SIG-M5 (cell line): ENCODE measurements around the gene KBTBD4.
"Not testable (repeated sequence)": the region's sequence is repeated elsewhere in the genome, so short reads cannot be mapped to it uniquely, and the experiment has no call there.

ENCODE experiments used
- DNase-seq: peaks from one replicate; lab custom pipeline; 2025; lab: John Stamatoyannopoulos, UW

The KBTBD4 gene

DNA sequence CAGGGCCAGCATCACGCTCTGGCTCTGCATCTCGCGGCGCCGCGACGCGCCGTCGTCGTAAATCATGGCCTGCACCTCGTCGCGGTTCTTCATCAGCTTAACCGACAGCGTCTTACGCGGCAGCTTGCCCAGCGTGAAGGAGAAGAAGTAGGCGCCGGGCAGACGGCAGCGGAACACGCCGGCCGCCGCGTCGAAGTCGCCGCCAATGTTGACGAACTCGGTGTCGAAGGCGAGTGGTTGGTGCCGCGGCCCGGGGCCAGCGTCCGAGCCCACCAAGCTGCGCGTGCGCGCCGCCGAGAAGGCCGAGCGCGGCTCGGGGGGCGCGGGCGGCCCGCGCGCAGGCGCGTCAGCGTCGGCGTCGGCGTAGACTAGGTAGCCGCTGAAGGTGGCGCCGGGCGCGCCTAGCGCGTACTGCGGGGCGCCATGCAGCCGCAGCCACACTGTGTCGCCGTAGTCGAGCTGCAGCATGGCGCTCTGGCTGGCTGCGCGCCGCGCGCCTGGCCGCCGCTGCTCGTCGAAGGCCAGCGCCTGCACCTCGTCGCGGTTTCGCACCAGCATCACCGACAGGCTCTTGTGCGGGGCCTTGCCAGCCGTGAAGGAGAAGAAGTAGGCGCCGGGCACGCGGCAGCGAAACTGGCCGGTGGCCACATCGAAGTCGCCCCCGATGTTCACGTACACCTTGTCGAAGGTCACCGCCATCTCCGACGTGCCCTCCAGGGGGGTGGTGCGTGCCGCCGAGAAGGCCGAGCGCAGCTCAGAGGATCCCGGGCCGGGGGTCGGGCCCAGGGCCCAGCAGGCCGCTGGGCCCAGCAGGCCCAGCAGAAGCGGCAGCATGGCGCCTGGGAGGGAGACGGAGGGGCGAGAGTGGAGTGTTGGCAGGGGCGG, 11.4 kb upstream of the KBTBD4 start:
- DNase-seq = no peak

DNA sequence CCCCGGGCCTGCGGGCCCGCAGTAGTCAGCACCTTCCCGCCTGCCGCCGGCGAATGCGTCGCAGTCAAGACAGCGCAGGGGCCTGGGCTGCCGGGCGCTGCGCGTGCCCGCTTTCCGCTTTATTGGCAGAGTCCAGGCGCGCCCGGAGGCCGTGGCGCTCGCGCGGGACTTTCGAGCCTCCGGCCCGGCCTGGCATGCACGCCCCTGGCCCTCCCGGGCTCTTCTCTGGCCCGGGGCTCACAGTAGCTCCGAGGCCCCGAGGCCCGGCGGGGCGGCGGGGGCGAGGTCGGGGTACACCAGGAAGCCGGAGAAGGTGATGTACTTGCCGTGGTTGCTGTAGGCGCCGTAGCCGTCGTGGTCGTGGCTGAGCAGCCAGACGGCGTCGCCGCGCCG, 10.8 kb upstream of the KBTBD4 start:
- DNase-seq = no peak

DNA sequence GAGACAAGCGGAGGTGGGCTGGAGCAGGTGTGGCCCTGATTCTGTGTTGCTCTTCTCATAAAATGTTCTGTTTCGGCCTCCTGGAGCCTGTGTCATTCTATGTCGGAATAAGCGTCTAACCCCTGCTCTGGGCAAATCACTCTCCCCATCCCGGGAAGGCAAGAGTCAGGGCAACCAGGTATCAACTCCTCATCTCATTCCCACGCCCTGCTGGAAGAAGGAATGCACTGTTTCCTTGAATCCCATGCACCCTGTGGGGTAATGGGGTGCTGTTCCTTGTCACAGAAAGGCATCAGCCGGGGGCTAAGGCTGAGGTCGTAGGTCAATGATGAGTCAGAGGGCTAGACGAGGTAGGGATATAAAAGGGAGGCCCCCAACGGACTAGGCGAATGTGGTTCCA, 10.3 kb upstream of the KBTBD4 start:
- no peak for DNase-seq

DNA sequence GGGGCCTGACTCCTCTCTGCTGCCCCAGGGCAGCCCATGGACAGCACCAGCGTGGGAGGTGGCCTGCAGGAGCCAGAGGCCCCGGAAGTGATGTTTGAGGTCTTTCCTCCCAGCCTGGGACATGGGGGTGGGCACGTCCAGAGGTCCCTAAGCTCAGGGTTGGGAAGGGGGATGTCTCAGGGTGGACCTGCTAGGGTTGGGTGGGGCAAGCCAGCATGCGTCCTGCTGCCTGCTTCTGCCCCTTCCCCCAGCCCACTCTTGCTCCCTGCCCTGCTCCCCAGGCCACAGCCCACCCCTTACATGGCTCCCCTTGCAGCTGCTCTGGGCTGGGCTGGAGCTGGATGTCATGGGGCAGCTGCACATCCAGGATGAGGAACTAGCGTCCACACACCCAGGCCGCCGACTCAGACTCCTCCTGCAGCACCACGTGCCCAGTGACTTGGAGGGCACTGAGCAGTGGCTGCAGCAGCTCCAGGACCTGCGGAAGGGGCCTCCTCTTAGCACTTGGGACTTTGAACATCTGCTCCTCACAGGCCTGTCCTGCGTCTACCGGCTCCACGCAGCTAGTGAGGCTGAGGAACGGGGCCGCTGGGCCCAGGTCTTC, 9.1 kb upstream of the KBTBD4 start:
- no peak for DNase-seq

DNA sequence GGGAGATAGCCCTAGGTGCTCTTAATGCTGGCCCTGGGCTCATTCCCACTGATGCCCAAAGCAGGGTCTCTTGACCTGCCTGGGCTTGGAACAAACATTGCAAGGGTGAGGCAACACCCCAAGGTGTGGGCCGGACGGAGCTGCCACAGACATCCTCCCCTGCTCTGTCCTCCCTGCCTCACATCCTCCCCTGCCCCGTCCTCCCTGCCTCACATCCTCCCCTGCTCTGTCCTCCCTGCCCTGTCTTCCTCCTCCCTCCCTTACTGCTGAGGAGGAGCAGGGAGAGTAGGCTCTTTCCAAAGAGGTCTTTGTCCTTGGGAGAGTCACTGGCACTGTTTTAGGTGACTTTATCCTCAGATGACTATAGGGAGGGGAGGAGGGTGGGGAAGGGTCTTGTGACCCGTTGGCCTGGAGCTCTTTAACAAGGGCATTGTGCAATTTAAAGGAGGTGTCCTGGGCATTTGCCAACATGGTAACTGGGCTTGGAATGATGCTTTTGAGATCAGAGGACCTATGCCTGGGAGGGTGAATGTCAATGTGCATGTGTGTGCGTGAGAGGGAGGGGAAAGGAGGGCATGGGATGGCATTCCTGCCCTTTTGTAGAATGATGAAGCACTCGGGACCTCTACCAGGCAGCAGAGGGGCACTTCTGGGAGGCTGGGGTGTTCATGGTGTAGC, 8.4 kb upstream of the KBTBD4 start:
- DNase-seq = no peak

DNA sequence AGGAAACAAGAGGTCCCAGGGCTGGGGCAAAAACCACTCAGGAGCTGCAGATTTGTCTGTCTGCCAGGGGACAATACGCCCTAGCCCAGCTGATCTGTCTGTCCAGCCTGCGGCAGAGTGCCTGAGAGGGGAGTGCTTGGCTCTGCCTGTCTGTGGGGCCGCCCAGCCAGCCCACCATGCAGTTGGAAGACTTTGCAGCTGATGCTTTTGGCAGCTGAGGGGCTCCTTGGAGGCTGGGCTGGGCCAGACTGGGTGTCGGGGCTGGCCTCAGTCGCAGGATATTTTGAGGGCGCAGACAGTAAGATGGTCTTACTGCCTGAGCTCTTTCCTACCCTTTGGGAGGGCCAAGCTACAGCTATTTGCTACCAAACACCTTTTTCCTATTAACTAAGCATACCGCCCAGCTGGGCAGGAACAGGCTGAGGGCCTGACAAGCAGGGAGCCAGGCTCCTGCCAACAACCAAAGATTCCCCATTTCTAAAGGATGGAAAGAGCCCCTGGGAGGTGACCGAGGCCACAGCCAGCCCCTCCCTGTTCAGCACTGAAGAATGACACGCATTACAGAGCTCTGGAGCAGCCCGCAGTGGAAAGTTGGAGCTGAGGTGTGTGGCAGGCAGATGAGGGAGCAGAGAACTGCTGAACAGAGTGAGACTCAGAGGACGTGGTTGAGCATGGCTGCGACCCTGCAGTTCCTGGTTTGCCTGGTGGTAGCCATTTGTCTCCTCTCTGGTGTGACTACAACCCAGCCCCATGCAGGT, 7.5 kb upstream of the KBTBD4 start, which contains the start of gene FAM180B:
FAM180B (plus strand) TSS at position 581 of the 758 bp plus-strand sequence; CDS start at position 672, 91 bp downstream.
- no peak for DNase-seq

DNA sequence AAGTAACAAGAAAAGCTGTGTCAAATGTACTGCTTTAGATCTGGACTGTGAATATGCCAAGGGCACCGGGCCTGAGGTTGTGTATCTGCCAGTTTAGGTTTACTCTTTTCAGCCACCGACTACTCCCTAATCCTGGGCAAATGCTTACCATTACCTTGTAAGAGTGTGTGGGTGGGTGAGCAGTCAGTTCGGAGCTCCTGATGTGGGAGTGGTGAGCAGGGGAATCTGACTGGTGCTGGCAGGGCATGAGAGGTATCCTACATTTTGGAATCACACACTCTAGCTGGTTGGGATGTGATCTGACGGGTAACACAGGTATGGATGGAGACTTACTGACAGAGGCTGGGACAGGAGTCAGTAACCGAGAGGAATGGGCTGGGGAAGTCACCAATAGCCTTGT, 5.1 kb upstream of the KBTBD4 start:
- no peak for DNase-seq

DNA sequence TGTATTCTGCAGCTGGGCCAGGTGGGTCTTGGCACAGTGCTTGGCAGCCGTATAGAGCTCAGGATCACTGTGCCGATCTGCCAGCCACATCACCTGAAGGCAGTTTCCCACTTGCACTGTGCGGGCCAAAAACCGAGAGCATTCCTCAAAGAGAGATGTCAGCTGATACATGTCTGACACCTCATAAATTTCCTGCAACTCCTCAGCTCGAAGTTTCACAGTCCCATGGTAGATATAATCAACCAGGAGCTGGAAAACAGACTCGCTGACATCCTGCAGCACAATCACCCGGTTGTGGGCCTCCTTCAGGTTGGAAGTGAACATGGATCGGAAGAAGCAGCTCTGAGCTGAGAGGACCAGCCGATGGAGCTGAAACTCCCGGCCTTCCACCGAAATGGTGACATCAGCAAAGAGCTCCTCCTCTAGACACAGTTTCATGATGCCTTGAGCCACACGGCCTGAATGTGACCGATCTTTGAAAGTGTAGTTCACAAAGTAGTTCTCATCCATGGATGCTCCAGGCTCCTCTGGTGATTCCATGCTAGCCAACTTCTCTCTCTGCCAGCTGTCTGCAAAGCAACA, 1.2 kb downstream of the KBTBD4 start:
- no peak for DNase-seq

DNA sequence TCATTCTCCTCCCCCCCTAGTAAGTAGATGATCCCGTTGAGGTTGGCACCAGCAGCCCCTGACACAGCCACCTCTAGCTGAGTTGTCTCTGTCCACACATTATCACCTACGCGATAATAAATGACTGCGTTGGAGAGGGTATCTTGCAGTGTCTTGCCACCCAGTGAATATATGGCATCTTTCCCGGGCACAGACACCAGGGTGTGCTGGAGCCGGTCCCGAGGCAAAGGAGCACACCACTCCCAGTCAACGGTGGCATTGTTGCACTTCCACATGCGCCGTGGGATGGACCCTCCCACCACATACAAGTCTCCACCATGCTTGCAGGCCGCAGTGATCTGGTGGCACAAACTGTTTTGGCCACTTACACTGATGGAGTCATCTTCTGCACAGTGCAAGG, 5.4 kb downstream of the KBTBD4 start:
- DNase-seq = no peak

DNA sequence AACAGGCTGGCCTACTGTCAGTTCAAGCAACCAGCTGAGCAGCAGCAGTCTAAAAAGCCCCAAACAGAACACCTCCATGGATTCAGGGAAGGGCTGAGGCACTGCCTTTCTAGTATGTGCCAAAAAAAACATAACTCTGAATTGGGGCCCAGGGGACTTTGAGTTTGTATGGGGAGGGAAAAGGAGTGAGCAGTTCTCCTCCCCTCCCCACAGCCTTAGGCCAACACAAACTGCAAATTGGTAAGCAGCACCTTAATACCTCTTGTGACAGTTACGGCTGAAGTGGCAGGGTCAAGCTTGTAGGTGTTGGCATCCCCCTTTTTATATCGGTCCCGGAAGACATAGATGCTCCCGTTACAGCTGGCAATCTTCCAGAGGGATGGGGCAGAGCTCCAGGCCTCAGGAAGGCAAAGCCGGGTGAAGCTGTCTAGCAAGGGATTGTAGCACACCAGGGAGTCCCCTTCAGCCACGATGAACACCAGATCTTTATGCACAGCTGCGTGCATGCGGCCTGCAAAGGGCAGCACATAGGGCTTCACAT, 6.0 kb downstream of the KBTBD4 start:
- DNase-seq = no peak

DNA sequence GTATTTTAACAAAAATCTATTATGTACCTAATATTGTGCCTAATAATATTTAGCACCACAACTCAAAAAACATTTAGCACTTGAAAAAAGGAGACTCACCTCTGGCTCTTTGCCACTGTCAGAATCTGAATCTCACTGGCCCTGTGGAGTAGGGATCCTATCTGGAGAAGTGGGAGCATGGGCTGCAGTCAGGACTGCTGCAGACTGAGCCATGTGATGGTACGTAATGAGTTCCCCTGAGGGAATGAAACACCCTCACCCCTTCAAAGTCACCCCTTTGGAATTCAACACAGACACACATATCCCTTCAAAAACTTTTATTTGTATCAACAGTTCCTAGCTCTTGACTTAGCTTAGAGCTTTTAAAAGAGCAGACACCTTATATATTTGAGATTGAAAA, 6.9 kb downstream of the KBTBD4 start:
- no peak for DNase-seq

DNA sequence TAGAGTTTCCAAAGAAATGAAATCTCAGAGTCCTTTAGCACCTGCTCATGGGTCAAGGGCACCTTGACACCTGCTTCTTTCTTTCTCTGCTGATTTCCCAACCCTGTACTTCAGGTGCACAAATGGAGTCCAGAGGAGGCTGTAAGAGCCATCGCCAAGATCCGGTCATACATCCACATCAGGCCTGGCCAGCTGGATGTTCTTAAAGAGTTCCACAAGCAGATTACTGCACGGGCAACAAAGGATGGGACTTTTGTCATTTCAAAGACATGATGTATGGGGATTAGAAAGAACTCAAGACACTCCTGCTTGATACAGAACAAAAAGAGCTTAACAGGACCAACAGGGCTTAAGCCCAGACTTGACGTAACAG, 7.4 kb downstream of the KBTBD4 start:
- no peak for DNase-seq

DNA sequence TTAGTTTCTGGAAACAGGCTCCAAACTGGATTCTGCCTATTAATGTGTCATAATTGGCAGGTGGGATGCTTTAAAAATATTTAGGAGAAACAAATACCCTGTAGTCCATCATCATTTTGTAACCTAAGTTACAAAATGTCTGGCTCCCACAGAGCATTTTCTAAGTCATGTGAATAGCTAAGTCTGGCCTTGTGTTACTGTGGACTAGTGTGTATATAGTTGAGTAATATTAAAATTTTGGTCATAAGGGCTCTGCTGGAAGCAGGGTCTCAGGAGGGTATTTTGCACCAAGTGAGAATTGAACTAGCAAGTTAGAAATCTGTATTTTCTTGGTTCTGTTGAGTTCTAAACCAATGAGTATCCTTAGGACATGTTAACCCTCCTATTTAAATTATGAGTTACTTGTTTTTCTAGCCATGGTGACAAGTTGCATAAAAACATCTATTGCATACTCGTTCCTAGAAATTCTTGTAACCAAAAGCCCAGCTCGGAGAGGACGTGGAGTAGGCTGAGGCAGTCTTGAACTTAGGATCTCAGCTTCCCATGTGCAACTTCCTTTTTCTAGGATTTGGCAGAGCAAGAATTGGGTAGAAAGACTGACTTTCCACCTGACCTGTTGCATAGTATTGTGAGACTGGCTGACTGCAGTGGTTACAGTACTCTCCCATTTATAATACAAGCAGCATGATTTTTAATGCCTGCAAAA, 8.0 kb downstream of the KBTBD4 start:
- no peak for DNase-seq

DNA sequence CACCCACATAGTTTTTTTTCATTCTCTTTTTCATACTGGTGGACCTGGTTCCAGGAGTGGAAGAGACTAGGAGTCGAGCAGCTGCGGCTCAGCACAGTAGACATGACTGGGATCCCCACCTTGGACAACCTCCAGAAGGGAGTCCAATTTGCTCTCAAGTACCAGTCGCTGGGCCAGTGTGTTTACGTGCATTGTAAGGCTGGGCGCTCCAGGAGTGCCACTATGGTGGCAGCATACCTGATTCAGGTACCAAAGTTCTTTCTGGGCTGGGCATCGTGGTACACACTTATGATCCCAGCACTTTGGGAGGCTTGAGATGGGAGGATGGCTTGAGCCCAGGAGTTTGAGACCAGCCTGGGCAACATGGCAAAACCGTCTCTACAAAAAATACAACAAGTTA, 9.1 kb downstream of the KBTBD4 start:
- no peak for DNase-seq

DNA sequence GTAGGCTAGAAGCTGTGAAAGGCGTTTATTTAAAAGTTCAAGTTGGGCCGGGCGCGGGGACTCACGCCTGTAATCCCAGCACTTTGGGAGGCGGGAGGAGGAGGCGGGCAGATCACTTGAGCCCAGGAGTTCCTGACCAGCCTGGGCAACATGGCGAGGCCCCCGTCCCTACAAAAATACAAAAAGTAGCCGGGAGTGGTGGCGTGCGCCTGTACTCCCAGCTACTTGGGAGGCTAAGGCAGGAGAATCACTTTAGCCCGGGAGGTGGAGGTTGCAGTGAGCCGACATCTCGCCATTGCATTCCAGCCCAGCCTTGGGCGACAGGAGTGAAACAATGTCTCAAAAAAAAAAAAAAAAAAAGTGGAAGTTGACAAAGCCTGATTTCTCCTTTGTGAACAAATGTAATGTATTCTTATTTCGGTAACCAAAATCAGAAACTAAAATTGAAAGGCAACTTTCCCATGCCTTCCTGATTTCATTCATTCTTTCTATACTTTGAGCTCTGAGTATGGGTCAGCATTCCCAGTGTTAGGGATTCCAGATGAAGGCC, 12.5 kb downstream of the KBTBD4 start:
- no peak for DNase-seq

DNA sequence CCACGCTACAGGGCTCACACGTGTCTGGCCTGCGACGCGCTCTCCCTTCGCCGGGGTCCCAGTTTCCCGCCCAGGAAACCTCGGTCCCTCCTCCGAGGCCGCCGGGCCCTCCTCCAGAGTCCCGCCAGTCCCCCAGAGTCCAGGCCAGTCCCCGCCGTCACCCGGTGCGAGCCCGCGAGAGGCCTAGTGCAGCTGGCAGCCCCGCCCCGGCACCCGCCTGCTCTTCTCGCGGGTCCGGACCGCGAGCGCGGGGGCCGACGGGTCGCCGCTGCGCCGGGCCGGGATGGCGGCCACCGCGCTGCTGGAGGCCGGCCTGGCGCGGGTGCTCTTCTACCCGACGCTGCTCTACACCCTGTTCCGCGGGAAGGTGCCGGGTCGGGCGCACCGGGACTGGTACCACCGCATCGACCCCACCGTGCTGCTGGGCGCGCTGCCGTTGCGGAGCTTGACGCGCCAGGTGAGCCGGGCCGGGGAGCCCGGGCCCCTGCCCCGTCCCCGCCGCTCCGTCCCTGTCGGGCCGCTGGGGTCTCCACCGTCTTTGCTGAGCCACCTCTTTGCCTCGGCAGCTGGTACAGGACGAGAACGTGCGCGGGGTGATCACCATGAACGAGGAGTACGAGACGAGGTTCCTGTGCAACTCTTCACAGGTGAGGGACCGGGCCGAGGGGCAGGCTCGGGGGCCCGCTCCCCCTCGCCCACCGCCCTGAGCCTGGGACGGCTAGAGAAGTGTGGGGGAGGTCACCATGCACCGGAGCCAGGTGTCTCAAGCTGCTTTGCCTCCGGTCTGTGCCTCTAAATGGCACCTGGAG, 13.2 kb downstream of the KBTBD4 start, which contains the start of gene PTPMT1:
PTPMT1 (plus strand) TSS at position 260 of the 809 bp plus-strand sequence; CDS start at position 284, 24 bp downstream.
- no peak for DNase-seq

DNA sequence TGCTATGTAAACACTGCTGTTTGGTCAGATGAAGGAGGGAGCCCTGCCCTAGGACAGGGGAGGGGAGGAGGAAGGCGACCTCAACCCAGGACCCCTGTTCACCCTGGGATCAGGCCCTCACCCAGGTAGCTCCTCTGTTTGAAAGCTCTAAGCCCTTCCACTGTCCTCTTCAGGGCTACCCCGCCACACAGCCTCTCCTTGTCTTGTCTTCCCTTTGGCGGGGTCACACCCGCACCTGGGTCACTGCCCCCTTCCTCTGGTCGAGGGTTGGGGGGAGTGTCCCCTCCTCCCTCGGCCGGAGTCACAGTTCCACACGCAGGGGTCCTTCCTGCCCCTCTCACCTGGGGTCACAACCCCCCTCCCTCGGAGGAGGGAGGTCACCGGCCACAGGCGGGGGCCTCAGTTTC, 13.8 kb downstream of the KBTBD4 start:
- DNase-seq = no peak

DNA sequence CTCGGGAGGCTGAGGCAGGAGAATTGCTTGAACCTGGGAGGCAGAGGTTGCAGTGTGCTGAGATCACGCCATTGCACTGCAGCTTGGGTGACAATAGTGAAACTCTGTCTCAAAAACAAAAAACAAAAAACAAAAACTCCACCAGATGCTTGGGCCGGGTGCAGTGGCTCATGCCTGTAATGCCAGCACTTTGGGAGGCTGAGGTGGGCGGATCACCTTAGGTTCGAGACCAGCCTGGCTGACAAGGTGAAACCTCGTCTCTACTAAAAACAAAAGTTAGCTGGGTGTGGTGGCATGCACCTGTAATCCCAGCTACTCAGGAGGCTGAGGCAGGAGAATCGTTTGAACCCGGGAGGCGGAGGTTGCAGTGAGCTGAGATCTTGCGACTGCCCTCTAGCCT, 14.4 kb downstream of the KBTBD4 start:
- not testable (repeated sequence) for DNase-seq

DNA sequence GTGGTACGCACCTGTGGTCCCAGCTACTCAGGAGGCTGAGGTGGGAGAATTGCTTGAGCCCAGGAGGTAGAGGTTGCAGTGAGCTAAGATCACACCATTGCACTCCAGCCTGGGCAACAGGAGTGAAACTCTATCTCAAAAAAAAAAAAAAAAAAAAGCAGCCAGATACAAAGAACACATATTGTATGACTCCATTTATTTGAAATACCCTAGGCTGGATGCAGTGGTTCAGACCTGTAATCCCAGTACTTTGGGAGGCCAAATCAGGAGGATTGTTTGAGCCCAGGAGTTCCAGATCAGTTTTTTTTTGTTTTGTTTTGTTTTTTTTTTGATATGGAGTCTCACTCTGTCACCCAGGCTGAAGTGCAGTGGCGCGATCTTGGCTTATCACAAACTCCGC, 16.4 kb downstream of the KBTBD4 start:
- DNase-seq = not testable (repeated sequence)

DNA sequence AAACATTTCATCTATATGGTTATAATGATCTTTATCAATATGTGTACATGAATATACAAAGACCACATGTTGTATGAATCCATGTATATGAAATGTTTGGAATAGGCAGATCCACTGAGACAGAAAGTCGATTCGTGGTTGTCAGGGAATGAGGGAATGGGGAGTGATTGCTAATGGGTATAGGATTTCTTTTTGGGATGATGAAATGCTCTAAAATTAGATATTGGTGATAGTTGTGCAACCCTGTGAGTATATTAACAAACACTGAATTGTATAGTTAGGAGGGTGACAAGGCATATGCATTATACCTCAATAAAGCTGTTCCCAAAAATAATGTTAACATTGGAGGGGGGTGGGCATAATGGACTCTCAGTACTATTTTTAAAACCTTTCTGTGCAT, 18.3 kb downstream of the KBTBD4 start:
- DNase-seq = no peak
